H1 (cell line): ENCODE data around the gene CTNNA3. TPM values are rescaled to one million over a fixed set of nuclear protein-coding genes. Genes with fewer than 3 reads are reported as not detected.

Source experiments
- KDM1A ChIP-seq: fragments of 200-600, 300-600 bp; sonication (generic); IDR thresholded peaks from 2 replicates; pipeline ENCODE4 v1.7.1; 2016; ENCODE audit warnings: mild to moderate bottlenecking, low read length, borderline replicate concordance
- SP1 ChIP-seq: IDR thresholded peaks from 2 replicates; pipeline ENCODE4 v1.6.1; 2011; ENCODE audit warnings: low read depth, low read length
- YY1 ChIP-seq: IDR thresholded peaks from 2 replicates; pipeline ENCODE4 v1.6.1; 2011; ENCODE audit warnings: low read depth, mild to moderate bottlenecking, low read length
- polyA plus RNA-seq, 7 experiments: library from polyadenylated mRNA; depleted of rRNA in 3 of 7; stranded (reverse) in 5 of 7; unstranded in 2 of 7; fragments of >200 nt in 5 of 7; fragments of 200-250 nt in 2 of 7; gene quantifications; 1 replicate in 5 of 7; 2 replicates in 1 of 7; 4 replicates in 1 of 7; pipeline versions ENCODE4 v1.2.1 to v1.2.3, GENCODE V29; 2011 to 2013; ENCODE audit warnings: missing spikeins in 2 of 7, mixed read lengths in 2 of 7
- total RNA-seq: library from RNA; stranded (reverse); fragmentation: NEBNext Ultra II Directional; extraction: Animal tissue kit (Norgen Biotek cat#: 25700); gene quantifications from 2 replicates; pipeline ENCODE4 v1.2.1, GENCODE V29; 2021

The CTNNA3 gene
- total and polyA plus RNA-seq, 2 of the 8 experiments (the other 6 are each of a cell fraction or from before 2014, with no cell fraction given), result 1.3 to 1.5 TPM

- TF ChIP-seq KDM1A (no peak), YY1 (no peak), SP1 (no peak)
Observed at GRCh38 chr10:67005981-67006380, 690.0 kb downstream of the CTNNA3 start (continued).
